ENCODE results near the gene SLC6A20. TPM values are rescaled to one million over a fixed set of nuclear protein-coding genes. Genes with fewer than 3 reads are reported as not detected.

SLC6A20 gene
- total RNA-seq, 1 experiment from 2014 or later = 0.89 TPM

DNA sequence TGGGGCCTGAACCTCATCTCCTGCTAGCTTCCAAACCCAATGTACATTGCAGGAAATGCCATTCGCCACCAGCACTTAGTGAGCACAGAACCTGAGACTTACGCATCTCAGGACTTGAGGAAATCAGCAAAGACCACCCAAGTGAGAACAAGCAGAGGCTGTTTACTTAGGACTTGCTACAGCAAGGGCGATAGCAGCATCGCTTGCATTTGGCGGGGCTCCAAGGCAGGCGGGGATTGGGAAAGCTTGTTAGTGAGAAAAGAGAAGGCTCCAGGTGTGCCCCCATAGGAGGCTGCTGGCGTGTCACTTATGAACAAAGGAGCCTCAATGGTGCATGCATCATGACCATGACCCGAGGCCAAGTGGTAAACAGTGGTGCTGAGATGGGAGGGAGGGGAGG is 19.7 kb downstream of the SLC6A20 start:
- H3K9me3 ChIP-seq (ENCODE audit: control insufficient read depth in 1 of 2, insufficient read depth in 1 of 2, low read depth in 1 of 2, low read length in 2 of 2) = no peaks in the 10 kb centered on the region
- POLR2A ChIA-PET = no interaction called here
- H3K9ac ChIP-seq (ENCODE audit: low read length) = no peak overlapping the region
- CTCF ChIA-PET = no interaction called here
- H3K4me1 ChIP-seq (ENCODE audit: control insufficient read depth in 1 of 2, insufficient read depth in 2 of 2, low read length in 2 of 2) = peaks cover 9 to 12% of the 10 kb centered on the region in 2 experiments; a peak in 3 of 4 replicates
- H2AFZ ChIP-seq (ENCODE audit: low read depth, low read length, poor library complexity, severe bottlenecking) = no peak overlapping the region
- H3K9me2 ChIP-seq (ENCODE audit: insufficient read depth) = no peaks in the 10 kb centered on the region
- H3K4me3 ChIP-seq (replicated peaks in 1 of 2; ENCODE audit: low read depth in 1 of 2, low read length in 2 of 2) = no peak overlapping the region
- intact Hi-C loops (cut with micrococcal nuclease) = no loop called here
- no TSS peak for BruUV-seq (replicated peaks)
- H3K36me3 ChIP-seq (ENCODE audit: control insufficient read depth in 1 of 2, insufficient read depth in 2 of 2, low read length in 2 of 2) = no peaks in the 10 kb centered on the region
- H3K27me3 ChIP-seq (ENCODE audit: insufficient read depth, low read length) = no peaks in the 10 kb centered on the region
- no peaks in the 10 kb centered on the region for H4K20me1 ChIP-seq (ENCODE audit: insufficient read depth)
- no peak overlapping the region for H3K27ac ChIP-seq (ENCODE audit: low read depth, low read length)
- H3K79me2 ChIP-seq (ENCODE audit: insufficient read depth, low read length) = no peaks in the 10 kb centered on the region
- RAD21 ChIA-PET (ENCODE audit: low non-redundant PET in 1 of 2, low total read pairs in 2 of 2, uncharacterized antibody in 2 of 2, unreplicated experiment in 2 of 2) = no interaction called here
- ATAC-seq (no peak), DNase-seq (ENCODE audit: low read depth, low spot score) (no peak)
- no peak overlapping the region for H3K4me2 ChIP-seq (ENCODE audit: low read length)
- TF ChIP-seq ZFX (IDR thresholded peaks at IDR 0.05) = no peak
- TF ChIP-seq POLR2AphosphoS5 (IDR thresholded peaks at IDR 0.05; ENCODE audit: low read depth, low read length) = no peak
- TF ChIP-seq, protein P1, sequence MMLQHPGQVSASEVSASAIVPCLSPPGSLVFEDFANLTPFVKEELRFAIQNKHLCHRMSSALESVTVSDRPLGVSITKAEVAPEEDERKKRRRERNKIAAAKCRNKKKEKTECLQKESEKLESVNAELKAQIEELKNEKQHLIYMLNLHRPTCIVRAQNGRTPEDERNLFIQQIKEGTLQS (IDR thresholded peaks at IDR 0.05) = no peak
- no peak for TF ChIP-seq JUND (IDR thresholded peaks at IDR 0.05)
- TF ChIP-seq POLR2A (IDR thresholded peaks at IDR 0.05; ENCODE audit: borderline replicate concordance, extremely low read depth, insufficient read depth, insufficient read length) = no peak
- TF ChIP-seq EZH2phosphoT487 (IDR thresholded peaks at IDR 0.05; ENCODE audit: borderline replicate concordance) = no peak
- TF ChIP-seq RAD21 (IDR thresholded peaks at IDR 0.05; ENCODE audit: low read depth) = no peak
- no peak for TF ChIP-seq REST (IDR thresholded peaks at IDR 0.05; ENCODE audit: low read depth)
- TF ChIP-seq ZBTB33 (IDR thresholded peaks at IDR 0.05; ENCODE audit: extremely low read depth, insufficient replicate concordance, low read length) = no peak
- TF ChIP-seq SIN3A (IDR thresholded peaks at IDR 0.05; ENCODE audit: low read depth) = no peak
- no peak for TF ChIP-seq CEBPB (IDR thresholded peaks at IDR 0.05; ENCODE audit: low read depth)
